Tibial artery (tissue), 4 donors: ENCODE results near the gene MACROD2.

Source experiments
- DNase-seq, 2 donors: peaks; one replicate each; pipeline ENCODE4 v3.0.0-alpha.2; 2019
- H3K27ac ChIP-seq, 2 donors: fragments of 200-600 bp; sonication (generic) in 1 of 2; 1 replicate in 1 of 2; 2 replicates in 1 of 2; pipeline ENCODE4 v1.5.1; 2018 to 2019; ENCODE audit warnings: mild to moderate bottlenecking in 1 of 2
- H3K27me3 ChIP-seq, 2 donors: fragments of 200-600 bp; sonication (generic) in 1 of 2; one replicate each; pipeline versions ENCODE4 v1.5.1 to v1.6.0; 2016 to 2019
- H3K36me3 ChIP-seq, 3 donors: fragments of 200-600 bp; sonication (generic) in 2 of 3; one replicate each; pipeline ENCODE4 v1.5.1; 2016 to 2019; ENCODE audit warnings: mild to moderate bottlenecking in 2 of 3
- H3K4me1 ChIP-seq, 4 donors: fragments of 200-600 bp; sonication (generic) in 2 of 4; 1 replicate in 3 of 4; 2 replicates in 1 of 4; pipeline ENCODE4 v1.5.1; 2016 to 2019
- H3K4me3 ChIP-seq, 2 donors: fragments of 200-600 bp; sonication (generic) in 1 of 2; 1 replicate in 1 of 2; 2 replicates in 1 of 2; pipeline ENCODE4 v1.5.1; 2018 to 2019; ENCODE audit warnings: mild to moderate bottlenecking in 2 of 2
- H3K9me3 ChIP-seq, 3 donors: fragments of 200-600 bp; sonication (generic) in 1 of 3; one replicate each; pipeline ENCODE4 v1.5.1; 2016 to 2019
- intact Hi-C: fragments of 100-400 bp; cut with DNase I; formaldehyde crosslinking; loops from one replicate; pipeline ENCODE4 v1.15.0; 2023; ENCODE audit warnings: low total_unique reads
- TF ChIP-seq, protein P1 (sequence below), 2 experiments: fragments of 200-600 bp in 1 of 2; fragments of 450-650 bp in 1 of 2; IDR thresholded peaks; one replicate each; pipeline ENCODE4 v1.5.1; 2017 to 2019; ENCODE audit warnings: antibody characterized with exemption in 2 of 2, mild to moderate bottlenecking in 1 of 2, moderate library complexity in 1 of 2

MACROD2 gene

DNA sequence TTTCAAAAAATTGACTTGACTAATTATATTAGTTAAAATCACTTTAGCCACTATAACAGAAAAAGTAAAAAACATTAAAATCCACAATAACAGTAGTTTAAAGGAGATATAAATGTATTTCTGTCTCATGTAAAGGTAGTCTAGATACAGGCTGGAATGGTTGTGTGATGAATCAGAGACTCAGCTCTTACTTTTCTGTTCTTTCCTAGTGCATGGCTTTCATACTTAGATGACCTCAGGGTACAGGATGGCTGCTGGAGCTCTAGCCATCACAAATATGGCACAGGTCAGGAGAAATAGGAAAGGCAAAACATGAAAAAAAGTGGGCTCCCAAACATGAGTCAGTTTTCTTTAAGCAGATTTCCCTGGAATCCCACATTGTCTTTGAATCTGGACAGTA is 499.8 kb downstream of the MACROD2 start:
- intact Hi-C loops = no loop called here
- Histone ChIP-seq H3K4me3 (no peak overlapping the region), H3K27ac (no peak overlapping the region), H3K9me3 (no peaks in the 10 kb centered on the region), H3K27me3 (no peaks in the 10 kb centered on the region), H3K4me1 (no peaks in the 10 kb centered on the region), H3K36me3 (no peaks in the 10 kb centered on the region)
- TF ChIP-seq, protein P1, sequence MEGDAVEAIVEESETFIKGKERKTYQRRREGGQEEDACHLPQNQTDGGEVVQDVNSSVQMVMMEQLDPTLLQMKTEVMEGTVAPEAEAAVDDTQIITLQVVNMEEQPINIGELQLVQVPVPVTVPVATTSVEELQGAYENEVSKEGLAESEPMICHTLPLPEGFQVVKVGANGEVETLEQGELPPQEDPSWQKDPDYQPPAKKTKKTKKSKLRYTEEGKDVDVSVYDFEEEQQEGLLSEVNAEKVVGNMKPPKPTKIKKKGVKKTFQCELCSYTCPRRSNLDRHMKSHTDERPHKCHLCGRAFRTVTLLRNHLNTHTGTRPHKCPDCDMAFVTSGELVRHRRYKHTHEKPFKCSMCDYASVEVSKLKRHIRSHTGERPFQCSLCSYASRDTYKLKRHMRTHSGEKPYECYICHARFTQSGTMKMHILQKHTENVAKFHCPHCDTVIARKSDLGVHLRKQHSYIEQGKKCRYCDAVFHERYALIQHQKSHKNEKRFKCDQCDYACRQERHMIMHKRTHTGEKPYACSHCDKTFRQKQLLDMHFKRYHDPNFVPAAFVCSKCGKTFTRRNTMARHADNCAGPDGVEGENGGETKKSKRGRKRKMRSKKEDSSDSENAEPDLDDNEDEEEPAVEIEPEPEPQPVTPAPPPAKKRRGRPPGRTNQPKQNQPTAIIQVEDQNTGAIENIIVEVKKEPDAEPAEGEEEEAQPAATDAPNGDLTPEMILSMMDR (IDR thresholded peaks at IDR 0.05) = no peak
- no peak for DNase-seq

DNA sequence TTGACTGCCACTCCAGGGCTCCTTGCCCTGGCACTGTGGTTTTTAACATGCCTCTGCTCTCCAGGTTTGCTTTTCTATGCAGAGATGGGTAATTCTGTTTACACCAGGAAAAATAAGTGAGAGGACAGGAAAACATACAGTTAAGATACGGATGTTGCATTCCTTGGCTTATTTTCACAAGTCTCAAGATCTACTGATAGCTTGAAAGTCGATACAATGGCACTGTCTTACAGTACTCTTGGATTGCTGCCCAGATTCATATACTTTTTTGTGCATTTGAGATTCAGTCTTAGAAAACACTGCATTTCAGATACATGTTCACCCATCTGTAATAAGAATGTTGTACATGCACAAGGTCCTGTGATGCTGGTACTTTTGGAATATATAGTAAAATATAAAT is 501.7 kb downstream of the MACROD2 start:
- no peaks in the 10 kb centered on the region for H3K4me1 ChIP-seq
- H3K4me3 ChIP-seq = no peak overlapping the region
- no peak overlapping the region for H3K27ac ChIP-seq
- TF ChIP-seq, protein P1 (IDR thresholded peaks at IDR 0.05) = no peak
- intact Hi-C loops = no loop called here
- H3K36me3 ChIP-seq = no peaks in the 10 kb centered on the region
- H3K9me3 ChIP-seq = no peaks in the 10 kb centered on the region
- H3K27me3 ChIP-seq = no peaks in the 10 kb centered on the region
- DNase-seq = no peak

DNA sequence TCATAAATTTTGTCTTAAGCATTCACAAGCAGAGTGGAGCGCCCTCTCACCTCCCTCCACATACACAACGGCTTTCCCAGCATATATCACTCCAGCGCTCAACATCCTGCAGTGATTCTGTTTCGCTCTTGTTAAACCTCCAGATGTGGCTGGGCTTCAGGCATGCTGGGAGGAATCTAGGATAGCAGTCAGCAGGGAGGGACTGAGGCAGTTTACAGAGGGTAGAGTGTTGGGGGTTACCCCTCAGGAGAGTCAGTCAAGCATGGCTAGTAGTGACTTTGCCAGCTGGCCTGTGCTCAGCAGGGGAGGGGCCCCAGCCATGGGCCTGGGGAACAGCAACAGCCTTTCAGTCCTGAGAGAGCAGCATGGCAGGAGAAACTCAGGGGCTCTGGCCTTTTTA is 503.5 kb downstream of the MACROD2 start:
- Histone ChIP-seq H3K4me1 (no peaks in the 10 kb centered on the region), H3K27me3 (no peaks in the 10 kb centered on the region), H3K27ac (no peak overlapping the region), H3K36me3 (no peaks in the 10 kb centered on the region), H3K4me3 (no peak overlapping the region), H3K9me3 (no peaks in the 10 kb centered on the region)
- DNase-seq = no peak
- TF ChIP-seq, protein P1 (IDR thresholded peaks at IDR 0.05) = no peak
- intact Hi-C loops = no loop called here

DNA sequence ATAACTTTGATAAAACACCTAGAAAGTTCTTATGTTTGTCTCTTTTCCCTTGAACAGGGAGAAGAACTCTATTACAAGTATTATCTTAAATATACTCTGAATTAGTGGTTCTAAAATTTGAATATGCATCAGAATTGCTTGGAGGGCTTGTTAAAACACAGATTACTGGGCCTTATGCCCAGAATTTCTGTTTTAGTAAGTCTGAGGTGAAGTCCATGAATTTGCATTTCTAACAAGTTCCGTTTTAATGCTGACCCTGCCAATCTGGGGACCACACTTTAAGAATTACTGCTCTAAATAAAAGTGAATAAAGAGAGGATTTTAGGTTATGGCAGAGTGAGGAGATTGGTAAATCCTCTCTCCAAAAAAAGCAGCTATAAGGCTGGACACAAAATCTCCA is 510.2 kb downstream of the MACROD2 start:
- H3K4me1 ChIP-seq = no peaks in the 10 kb centered on the region
- intact Hi-C loops = no loop called here
- TF ChIP-seq, protein P1 (IDR thresholded peaks at IDR 0.05) = no peak

DNA sequence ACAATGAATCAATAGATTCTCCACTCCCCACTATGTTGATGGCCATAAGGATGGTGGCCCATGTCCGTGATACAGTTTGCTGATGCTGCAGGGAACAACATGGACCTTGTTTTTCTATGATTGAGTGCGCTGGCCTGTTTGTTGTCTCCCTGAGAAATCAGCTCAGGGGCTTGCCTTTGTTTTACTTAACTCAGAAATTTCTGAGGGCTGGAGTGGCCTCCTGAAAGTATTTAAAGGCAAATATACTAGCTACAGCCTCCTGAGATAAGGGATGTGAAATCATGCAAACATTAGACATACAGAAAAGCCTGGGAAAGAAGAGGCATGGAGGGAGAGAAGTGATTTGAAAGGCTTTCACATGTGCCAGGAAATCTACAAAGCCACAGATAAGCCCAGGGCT is 512.4 kb downstream of the MACROD2 start:
- Histone ChIP-seq H3K36me3 (no peaks in the 10 kb centered on the region), H3K9me3 (no peaks in the 10 kb centered on the region), H3K4me1 (no peaks in the 10 kb centered on the region), H3K27me3 (no peaks in the 10 kb centered on the region), H3K4me3 (no peak overlapping the region), H3K27ac (no peak overlapping the region)
- intact Hi-C loops = no loop called here
- DNase-seq = no peak
- TF ChIP-seq, protein P1 (IDR thresholded peaks at IDR 0.05) = no peak

More for the DNA sequence above, 510.2 kb downstream of the MACROD2 start:
- no peaks in the 10 kb centered on the region for H3K36me3 ChIP-seq
- H3K27ac ChIP-seq = no peak overlapping the region
- DNase-seq = no peak
- H3K4me3 ChIP-seq = no peak overlapping the region
- no peaks in the 10 kb centered on the region for H3K9me3 ChIP-seq
- H3K27me3 ChIP-seq = no peaks in the 10 kb centered on the region

DNA sequence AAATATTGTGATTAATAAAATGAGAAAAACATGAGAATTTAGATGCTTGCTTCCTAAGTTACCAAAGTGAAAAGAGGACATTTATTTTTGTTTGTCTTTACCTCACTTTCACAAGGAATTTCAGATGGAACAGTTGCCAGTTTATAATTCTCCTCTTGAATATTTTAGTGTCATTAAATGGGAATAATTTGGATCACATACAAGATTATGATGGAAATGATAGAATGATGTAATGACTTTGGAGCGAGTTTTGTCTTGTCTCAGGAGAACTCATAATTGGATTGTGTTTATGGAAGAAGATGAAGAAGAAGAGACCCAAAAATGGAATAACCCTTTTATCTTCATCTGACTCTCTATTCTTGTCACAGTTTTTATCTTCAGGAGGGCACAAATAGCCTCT is 515.0 kb downstream of the MACROD2 start:
- Histone ChIP-seq H3K27me3 (no peaks in the 10 kb centered on the region), H3K27ac (no peak overlapping the region), H3K9me3 (no peaks in the 10 kb centered on the region), H3K36me3 (no peaks in the 10 kb centered on the region), H3K4me3 (no peak overlapping the region), H3K4me1 (no peaks in the 10 kb centered on the region)
- DNase-seq = no peak
- TF ChIP-seq, protein P1 (IDR thresholded peaks at IDR 0.05) = no peak
- intact Hi-C loops = no loop called here
